SK-N-SH (cell line): ENCODE results near the gene SLC25A44. TPM values are rescaled to one million over a fixed set of nuclear protein-coding genes. Genes with fewer than 3 reads are reported as not detected.

Experiments
- CTCF ChIA-PET: fragments of 300-600, 350-600 bp; formaldehyde crosslinking; extraction: SDS; loops from one replicate; lab custom pipeline; 2021; lab: Yijun Ruan, JAX
- POLR2A ChIA-PET: fragments of 350-600 bp; sonication (Branson Sonifier 250); formaldehyde crosslinking; extraction: SDS; loops from one replicate; lab custom pipeline; 2020; ENCODE audit warnings: antibody characterized with exemption, inconsistent platforms; lab: Yijun Ruan, JAX
- DNase-seq: peaks from one replicate; pipeline ENCODE4 v3.0.0; 2012
- H2AFZ ChIP-seq: fragments of 200-600 bp; sonication (generic); 2 replicates; pipeline ENCODE4 v1.8.1; 2016; ENCODE audit warnings: antibody characterized with exemption, mild to moderate bottlenecking, low read depth
- H3F3A ChIP-seq: fragments of 200-600 bp; sonication (generic); replicated peaks from 2 replicates; pipeline ENCODE3; 2016; ENCODE audit warnings: antibody characterized with exemption, mild to moderate bottlenecking; ENCODE audit not compliant: insufficient read depth
- H3K27ac ChIP-seq, 2 experiments: fragments of 200-500 bp in 1 of 2; fragments of 200-600 bp in 1 of 2; sonication (Bioruptor generic) in 1 of 2; sonication (generic), shearing (Covaris generic) in 1 of 2; 2 replicates each; pipeline versions ENCODE4 v1.5.1 to v1.6.1; 2014 to 2016; ENCODE audit warnings: low read depth in 2 of 2, inconsistent platforms in 1 of 2, low read length in 1 of 2, mild to moderate bottlenecking in 1 of 2, mixed read lengths in 1 of 2
- H3K27me3 ChIP-seq: fragments of 200-600 bp; sonication (generic), shearing (Covaris generic); 2 replicates; pipeline ENCODE4 v1.6.1; 2016; ENCODE audit warnings: mixed run types; ENCODE audit not compliant: insufficient read depth
- H3K36me3 ChIP-seq, 2 experiments: fragments of 200-500 bp in 1 of 2; fragments of 200-600 bp in 1 of 2; sonication (Bioruptor generic) in 1 of 2; sonication (generic) in 1 of 2; replicated peaks in 1 of 2; 2 replicates each; pipeline versions ENCODE3 to v1.5.1; 2014 to 2016; ENCODE audit warnings: low read length in 1 of 2, mild to moderate bottlenecking in 1 of 2; ENCODE audit not compliant: insufficient read depth in 2 of 2, control insufficient read depth in 1 of 2
- H3K4me1 ChIP-seq, 2 experiments: fragments of 200-500 bp in 1 of 2; fragments of 200-600 bp in 1 of 2; sonication (Bioruptor generic) in 1 of 2; sonication (generic), shearing (Covaris generic) in 1 of 2; 2 replicates each; pipeline versions ENCODE4 v1.5.1 to v1.6.1; 2014 to 2016; ENCODE audit warnings: low read depth in 1 of 2, low read length in 1 of 2, mixed run types in 1 of 2; ENCODE audit not compliant: insufficient read depth in 2 of 2, control insufficient read depth in 1 of 2
- H3K4me2 ChIP-seq: fragments of 200-600 bp; sonication (generic), shearing (Covaris generic); 2 replicates; pipeline ENCODE4 v1.6.1; 2017; ENCODE audit warnings: mixed run types
- H3K4me3 ChIP-seq, 2 experiments: fragments of 200-500 bp in 1 of 2; fragments of 200-600 bp in 1 of 2; sonication (Bioruptor generic) in 1 of 2; sonication (generic), shearing (Covaris generic) in 1 of 2; 2 replicates each; pipeline versions ENCODE4 v1.5.1 to v1.8.1; 2014 to 2016; ENCODE audit warnings: low read depth in 2 of 2, inconsistent platforms in 1 of 2, low read length in 1 of 2, mild to moderate bottlenecking in 1 of 2, mixed read lengths in 1 of 2, moderate library complexity in 1 of 2
- H3K79me2 ChIP-seq: fragments of 200-600 bp; sonication (generic); 2 replicates; pipeline ENCODE4 v1.8.1; 2017; ENCODE audit warnings: mild to moderate bottlenecking; ENCODE audit not compliant: insufficient read depth
- H3K9ac ChIP-seq: fragments of 200-600 bp; sonication (generic); 2 replicates; pipeline ENCODE4 v1.6.1; 2017; ENCODE audit warnings: mixed run types
- H3K9me2 ChIP-seq: fragments of 200-600 bp; sonication (generic); 2 replicates; pipeline ENCODE4 v1.6.1; 2017; ENCODE audit warnings: mixed run types
- H3K9me3 ChIP-seq: fragments of 200-600 bp; sonication (generic); 2 replicates; pipeline ENCODE4 v1.6.1; 2017; ENCODE audit warnings: mixed run types, mild to moderate bottlenecking, moderate library complexity
- H4K20me1 ChIP-seq: fragments of 200-600 bp; sonication (generic); 2 replicates; pipeline ENCODE4 v1.6.1; 2017; ENCODE audit warnings: mild to moderate bottlenecking, mixed run types; ENCODE audit not compliant: insufficient read depth
- CHD2 ChIP-seq: fragments of 150-350 bp; IDR thresholded peaks from 2 replicates; pipeline ENCODE4 v1.6.1; 2018; ENCODE audit warnings: low read length; ENCODE audit not compliant: partially characterized antibody
- EZH2phosphoT487 ChIP-seq: fragments of 200-600 bp; sonication (generic); IDR thresholded peaks from 2 replicates; pipeline ENCODE4 v1.6.1; 2017; ENCODE audit warnings: low read depth, mixed run types, mild to moderate bottlenecking, antibody characterized with exemption, moderate library complexity, borderline replicate concordance
- FOSL2 ChIP-seq: IDR thresholded peaks from 2 replicates; pipeline ENCODE4 v1.4.0; 2012; ENCODE audit warnings: low read depth, mild to moderate bottlenecking, moderate library complexity, borderline replicate concordance
- FOXJ3 ChIP-seq: sonication (generic); formaldehyde crosslinking; IDR thresholded peaks from 2 replicates; pipeline ENCODE4 v1.5.1; 2020; ENCODE audit warnings: mild to moderate bottlenecking, missing genetic modification reagents
- FOXM1 ChIP-seq: IDR thresholded peaks from 2 replicates; pipeline ENCODE4 v1.4.0; 2012; ENCODE audit warnings: low read depth, mild to moderate bottlenecking
- GATA2 ChIP-seq: sonication (generic); formaldehyde crosslinking; IDR thresholded peaks from 2 replicates; pipeline ENCODE4 v1.5.0; 2020; ENCODE audit warnings: mild to moderate bottlenecking, missing genetic modification reagents
- JUND ChIP-seq: IDR thresholded peaks from 2 replicates; pipeline ENCODE4 v1.4.0; 2012
- NFIC ChIP-seq: IDR thresholded peaks from 2 replicates; pipeline ENCODE4 v1.4.0; 2012; ENCODE audit warnings: borderline replicate concordance
- NRF1 ChIP-seq: IDR thresholded peaks from 2 replicates; pipeline ENCODE4 v1.6.1; 2012; ENCODE audit warnings: low read depth, mild to moderate bottlenecking, low read length
- RCOR1 ChIP-seq: fragments of 150-350 bp; IDR thresholded peaks from 2 replicates; pipeline ENCODE4 v1.6.1; 2017; ENCODE audit warnings: antibody characterized with exemption, low read length
- RFX5 ChIP-seq: IDR thresholded peaks from 2 replicates; pipeline ENCODE4 v1.6.1; 2012; ENCODE audit warnings: mild to moderate bottlenecking, improper control_type of control experiment, low read length
- WGBS: methylation state at CpG from one replicate; pipeline ENCODE4 v1.1.6; 2017; ENCODE audit warnings: low lambda C conversion rate; 5-methylcytosine and 5-hydroxymethylcytosine counted together
- polyA plus RNA-seq, 3 experiments: library from polyadenylated mRNA; depleted of rRNA; stranded (reverse); fragments of >200 nt; gene quantifications; 2 replicates each; pipeline ENCODE4 v1.2.3, GENCODE V29; 2012
- TF ChIP-seq, protein P1 (sequence below): IDR thresholded peaks from 2 replicates; pipeline ENCODE4 v1.4.0; 2012; ENCODE audit warnings: low read depth, borderline replicate concordance
- TF ChIP-seq, protein P2 (sequence below): IDR thresholded peaks from 2 replicates; pipeline ENCODE4 v1.4.0; 2012; ENCODE audit warnings: low read depth

The SLC25A44 gene
- polyA plus RNA-seq, 1 of the 3 experiments (the other 2 are of a cell fraction), result 28.5 TPM

DNA sequence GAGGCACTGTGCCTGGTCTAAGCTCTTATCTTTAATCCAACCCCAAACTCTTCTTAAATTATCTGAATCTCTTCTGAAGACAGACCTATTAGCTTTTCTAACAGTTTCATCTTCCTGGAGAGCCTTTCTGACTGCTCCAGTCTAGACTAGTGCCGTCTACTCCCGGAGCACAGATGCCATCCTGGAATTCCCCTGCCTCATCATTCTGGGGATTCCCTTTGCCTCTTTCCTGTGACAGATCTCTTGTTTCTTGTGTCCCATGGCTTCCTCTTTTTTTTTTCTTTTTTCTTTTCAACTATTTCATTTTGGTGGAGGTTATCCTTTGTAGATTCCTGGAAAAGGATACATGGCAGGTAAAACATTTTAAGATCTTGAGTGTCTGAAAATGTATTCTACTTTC lies 28.8 kb upstream of the SLC25A44 start:
- no peak overlapping the region for H3K27ac ChIP-seq
- H3K4me3 ChIP-seq, result no peak overlapping the region
- H3K79me2 ChIP-seq, result no peaks in the 10 kb centered on the region
- H3K4me1 ChIP-seq, result peaks cover 3 to 18% of the 10 kb centered on the region in 2 experiments; a peak in 2 of 4 replicates
- no peak for TF ChIP-seq JUND
- CTCF ChIA-PET, result interaction anchor here (0.6 to 2.2 kb wide), 6 partner anchors 8 to 842 kb away, joined by 3 to 7 read pairs (median 6); no protein-coding TSS in a partner anchor
- H3F3A ChIP-seq, result no peaks in the 10 kb centered on the region
- H3K27me3 ChIP-seq, result no peaks in the 10 kb centered on the region
- no peaks in the 10 kb centered on the region for H3K9me2 ChIP-seq
- no peak for DNase-seq
- no peak overlapping the region for H2AFZ ChIP-seq
- H4K20me1 ChIP-seq, result no peaks in the 10 kb centered on the region
- no peak overlapping the region for H3K4me2 ChIP-seq
- no peak overlapping the region for H3K9ac ChIP-seq
- no peaks in the 10 kb centered on the region for H3K9me3 ChIP-seq
- POLR2A ChIA-PET, result no interaction called here
- 48% methylated on average over 2 of the region's 2 CpGs for WGBS
- H3K36me3 ChIP-seq, result no peaks in the 10 kb centered on the region

DNA sequence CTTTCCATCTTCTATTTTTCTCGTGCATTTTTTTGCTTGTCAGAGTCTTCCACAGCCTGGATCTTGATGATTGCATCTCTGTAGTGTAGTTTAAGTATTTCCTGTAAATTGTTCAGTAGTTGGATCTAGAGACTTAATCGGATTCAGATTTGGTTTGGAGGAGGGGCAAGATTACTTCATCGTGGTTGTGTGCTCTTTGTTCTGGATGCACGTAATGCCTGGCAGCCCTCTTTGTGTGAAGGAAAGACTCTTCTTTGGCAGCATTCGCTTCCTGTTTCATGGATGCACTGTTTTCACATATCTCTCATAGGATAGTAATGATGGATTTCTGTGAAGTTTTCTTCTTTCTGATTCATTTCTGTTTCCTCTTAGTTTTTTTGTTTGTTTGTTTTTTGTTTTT lies 26.4 kb upstream of the SLC25A44 start:
- Histone ChIP-seq H3K36me3 (no peaks in the 10 kb centered on the region), H3K79me2 (no peaks in the 10 kb centered on the region), H3K9ac (no peak overlapping the region), H3F3A (no peaks in the 10 kb centered on the region), H2AFZ (no peak overlapping the region), H3K9me2 (no peaks in the 10 kb centered on the region), H3K4me2 (no peak overlapping the region), H3K27me3 (no peaks in the 10 kb centered on the region), H3K4me1 (peaks cover 0 to 6% of the 10 kb centered on the region in 2 experiments; a peak in 1 of 4 replicates), H3K9me3 (no peaks in the 10 kb centered on the region), H3K27ac (no peak overlapping the region), H4K20me1 (no peaks in the 10 kb centered on the region), H3K4me3 (no peak overlapping the region)
- POLR2A ChIA-PET, result no interaction called here
- no peak for TF ChIP-seq FOXM1
- no peak for TF ChIP-seq GATA2 (CRISPR knock-in tag)
- TF ChIP-seq EZH2phosphoT487, result no peak
- TF ChIP-seq, protein P1, sequence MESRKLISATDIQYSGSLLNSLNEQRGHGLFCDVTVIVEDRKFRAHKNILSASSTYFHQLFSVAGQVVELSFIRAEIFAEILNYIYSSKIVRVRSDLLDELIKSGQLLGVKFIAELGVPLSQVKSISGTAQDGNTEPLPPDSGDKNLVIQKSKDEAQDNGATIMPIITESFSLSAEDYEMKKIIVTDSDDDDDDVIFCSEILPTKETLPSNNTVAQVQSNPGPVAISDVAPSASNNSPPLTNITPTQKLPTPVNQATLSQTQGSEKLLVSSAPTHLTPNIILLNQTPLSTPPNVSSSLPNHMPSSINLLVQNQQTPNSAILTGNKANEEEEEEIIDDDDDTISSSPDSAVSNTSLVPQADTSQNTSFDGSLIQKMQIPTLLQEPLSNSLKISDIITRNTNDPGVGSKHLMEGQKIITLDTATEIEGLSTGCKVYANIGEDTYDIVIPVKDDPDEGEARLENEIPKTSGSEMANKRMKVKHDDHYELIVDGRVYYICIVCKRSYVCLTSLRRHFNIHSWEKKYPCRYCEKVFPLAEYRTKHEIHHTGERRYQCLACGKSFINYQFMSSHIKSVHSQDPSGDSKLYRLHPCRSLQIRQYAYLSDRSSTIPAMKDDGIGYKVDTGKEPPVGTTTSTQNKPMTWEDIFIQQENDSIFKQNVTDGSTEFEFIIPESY, result no peak
- TF ChIP-seq FOSL2, result no peak
- TF ChIP-seq CHD2, result no peak
- TF ChIP-seq NRF1, result no peak
- no peak for TF ChIP-seq FOXJ3
- TF ChIP-seq JUND, result no peak
- no peak for TF ChIP-seq RFX5
- TF ChIP-seq, protein P2, sequence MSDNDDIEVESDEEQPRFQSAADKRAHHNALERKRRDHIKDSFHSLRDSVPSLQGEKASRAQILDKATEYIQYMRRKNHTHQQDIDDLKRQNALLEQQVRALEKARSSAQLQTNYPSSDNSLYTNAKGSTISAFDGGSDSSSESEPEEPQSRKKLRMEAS, result no peak
- no peak for TF ChIP-seq NFIC
- no peak for TF ChIP-seq RCOR1
- WGBS, result 61% methylated on average over 5 of the region's 5 CpGs
- no peak for DNase-seq
- CTCF ChIA-PET, result interaction anchor here (2.0 kb wide), 1 partner anchor 22 kb away, joined by 6 read pairs; no protein-coding TSS in a partner anchor
